Measurements from ENCODE around the gene HS3ST5.

HS3ST5 gene, protein sequence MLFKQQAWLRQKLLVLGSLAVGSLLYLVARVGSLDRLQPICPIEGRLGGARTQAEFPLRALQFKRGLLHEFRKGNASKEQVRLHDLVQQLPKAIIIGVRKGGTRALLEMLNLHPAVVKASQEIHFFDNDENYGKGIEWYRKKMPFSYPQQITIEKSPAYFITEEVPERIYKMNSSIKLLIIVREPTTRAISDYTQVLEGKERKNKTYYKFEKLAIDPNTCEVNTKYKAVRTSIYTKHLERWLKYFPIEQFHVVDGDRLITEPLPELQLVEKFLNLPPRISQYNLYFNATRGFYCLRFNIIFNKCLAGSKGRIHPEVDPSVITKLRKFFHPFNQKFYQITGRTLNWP

DNA sequence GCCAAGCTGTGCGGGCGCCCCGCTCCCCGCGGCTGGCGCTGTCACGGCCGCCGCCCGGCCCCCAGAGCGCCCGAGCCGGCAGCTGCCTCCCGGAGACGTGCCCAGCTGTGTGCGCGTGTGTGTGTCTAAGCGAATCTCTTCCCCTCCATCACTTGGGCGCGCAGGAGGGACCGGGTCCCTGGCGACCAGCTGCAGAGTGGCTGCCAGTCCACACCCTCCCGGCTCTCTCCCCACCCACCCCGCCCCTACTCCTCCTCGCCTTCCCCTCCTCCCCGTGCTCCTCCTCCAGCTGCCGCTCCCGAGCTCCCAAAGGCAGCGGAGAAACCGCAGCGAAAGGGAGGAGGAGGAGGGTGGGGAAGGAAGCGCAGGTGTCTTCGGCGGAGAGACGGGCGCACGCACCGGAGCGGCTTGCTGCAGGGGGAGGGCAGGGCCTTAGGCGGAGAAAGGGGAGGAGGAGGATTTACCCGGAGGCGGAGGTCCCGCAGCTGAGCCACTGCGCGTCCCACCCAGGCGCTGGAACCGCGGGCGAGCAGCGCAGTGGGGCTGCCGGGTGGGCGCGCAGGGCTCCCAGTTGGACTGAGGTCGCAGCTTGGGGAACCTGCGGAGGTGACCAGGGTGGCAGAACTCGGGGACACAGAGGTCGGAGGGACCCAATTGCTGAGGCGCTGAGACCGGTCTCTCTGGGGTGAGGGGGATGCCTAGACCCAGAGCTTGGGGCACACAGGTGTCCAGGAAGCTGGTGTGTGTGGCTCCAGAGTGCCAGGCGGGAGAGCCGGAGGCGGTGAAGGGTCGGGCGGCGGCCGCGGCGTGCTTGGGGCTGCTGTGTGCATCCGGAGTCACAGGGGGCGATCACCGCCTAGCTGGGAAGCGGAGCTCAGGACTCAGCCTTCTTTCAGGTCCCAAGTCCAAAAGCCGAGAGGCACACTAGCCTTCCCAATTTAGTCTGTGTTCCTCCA lies at the start of gene HS3ST5:
Gene HS3ST5 (minus strand): TSS at position 198 of the 956 bp plus-strand sequence. CDS start 280,178 bp downstream, outside the sequence.
- no peak for DNase-seq (ENCODE audit: low read depth)

GRCh38 chr6:114390176-114390575 lies 47.4 kb upstream of the HS3ST5 start:
- DNase-seq (ENCODE audit: low read depth), result no peak

DNA sequence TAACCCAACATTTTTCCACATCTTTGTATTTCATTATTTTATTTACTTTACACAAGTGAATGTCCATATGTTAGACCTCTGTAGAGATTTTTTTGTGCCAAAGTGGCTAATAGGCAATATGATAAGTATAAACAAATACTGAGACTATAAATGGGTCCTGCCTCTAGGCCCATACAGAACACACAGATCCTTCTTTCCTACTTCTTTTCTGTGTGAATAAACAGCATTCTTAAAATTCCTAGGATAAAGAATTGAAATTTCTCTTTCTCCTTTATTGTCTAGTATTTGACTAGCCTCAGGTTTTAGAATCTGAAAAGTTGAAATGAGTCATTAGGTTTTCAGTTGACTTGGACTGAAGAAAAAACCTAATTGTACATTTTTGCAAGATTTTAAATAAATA lies 46.3 kb upstream of the HS3ST5 start:
- DNase-seq (ENCODE audit: low read depth), result no peak

- DNase-seq (ENCODE audit: low read depth), result no peak
These were observed 39.6 kb upstream of the HS3ST5 start for GRCh38 chr6:114382406-114382805.

- DNase-seq (ENCODE audit: low read depth), result no peak
These were observed 35.1 kb upstream of the HS3ST5 start for GRCh38 chr6:114377881-114378280.

DNA sequence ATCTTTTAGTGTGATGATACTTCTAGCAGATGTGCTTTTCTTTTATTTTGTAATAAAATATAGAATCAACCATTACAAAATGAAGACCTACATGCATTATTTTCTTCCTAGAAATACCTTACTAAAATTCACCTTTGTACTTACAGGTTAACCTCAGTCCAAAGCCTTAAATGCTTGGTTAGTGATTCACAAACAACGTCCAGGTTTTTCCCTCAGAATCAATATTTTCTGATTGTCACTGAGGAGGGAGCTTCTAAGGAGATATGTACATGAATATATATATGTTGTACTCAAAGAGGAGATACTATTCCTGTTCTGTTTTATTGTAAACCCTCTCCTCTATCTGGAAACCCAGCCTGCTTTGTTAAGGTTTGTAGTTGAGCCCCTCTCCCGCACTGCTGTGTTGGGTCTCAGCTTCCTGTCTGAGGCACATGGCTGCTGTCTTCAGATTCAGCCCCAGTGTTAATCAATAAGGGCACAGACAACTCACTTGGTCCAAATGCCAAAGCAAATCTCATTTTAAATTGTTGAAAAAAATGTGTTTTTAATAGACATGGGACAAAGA lies 33.9 kb upstream of the HS3ST5 start:
- no peak for DNase-seq (ENCODE audit: low read depth)

DNA sequence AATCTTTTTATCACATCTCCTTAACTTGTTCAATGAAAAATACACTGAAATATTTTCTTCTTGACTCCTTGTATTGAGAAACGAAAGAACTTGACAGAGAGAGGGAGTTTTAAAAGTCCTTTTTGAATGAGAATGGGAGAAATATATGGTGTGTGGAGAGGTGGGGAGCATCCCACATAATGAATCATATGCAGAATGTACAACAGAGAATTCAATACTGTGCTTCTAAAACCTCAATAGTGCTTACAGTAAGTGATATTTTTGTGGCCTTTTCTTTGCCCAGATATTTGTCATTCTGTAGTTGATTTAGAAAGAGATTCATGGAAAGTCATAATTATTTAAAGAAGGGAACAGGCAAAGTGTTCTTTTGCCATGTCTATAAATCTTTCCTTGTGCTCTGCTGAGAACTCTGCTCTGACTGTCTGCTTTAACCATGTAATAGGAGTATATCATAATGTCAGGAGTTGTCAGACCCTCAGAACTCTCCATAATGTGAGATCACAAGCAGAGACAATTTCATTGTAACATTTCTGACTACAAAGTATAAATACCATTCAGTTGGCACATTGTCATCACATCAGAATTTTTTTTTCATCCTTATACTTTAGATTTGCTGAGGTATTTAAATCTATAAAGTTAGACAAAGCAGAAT lies 32.8 kb upstream of the HS3ST5 start:
- DNase-seq (ENCODE audit: low read depth), result no peak

DNA sequence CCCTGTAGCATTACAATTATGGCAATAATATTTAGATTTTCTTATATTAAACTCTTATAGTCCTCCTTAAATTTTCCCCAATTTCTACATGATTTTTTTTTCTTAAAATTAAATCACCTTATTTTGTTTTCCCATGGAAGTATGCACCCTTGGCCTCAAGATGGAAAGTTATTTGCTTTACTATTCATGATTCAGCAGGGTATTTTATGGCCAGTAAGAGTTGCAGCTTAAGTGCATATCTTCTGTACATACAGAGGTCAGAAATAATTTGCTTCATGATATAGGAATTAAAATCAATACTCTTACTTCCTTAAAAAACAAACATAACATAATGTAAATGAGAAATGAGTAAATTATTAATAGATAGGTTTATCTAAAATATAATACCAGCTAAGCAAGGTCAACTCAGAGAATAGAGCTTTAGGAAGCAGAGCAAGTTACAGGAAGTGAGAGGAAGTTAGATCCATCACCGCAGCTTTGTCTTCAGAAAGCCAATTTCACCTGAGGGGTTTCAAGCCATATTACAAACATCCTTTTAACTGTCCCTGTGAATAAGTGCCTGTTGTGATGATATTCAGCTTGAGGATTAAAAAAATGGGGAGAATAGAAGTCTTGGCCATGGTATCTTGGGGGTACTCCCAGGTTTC lies 24.6 kb upstream of the HS3ST5 start:
- no peak for DNase-seq (ENCODE audit: low read depth)

DNA sequence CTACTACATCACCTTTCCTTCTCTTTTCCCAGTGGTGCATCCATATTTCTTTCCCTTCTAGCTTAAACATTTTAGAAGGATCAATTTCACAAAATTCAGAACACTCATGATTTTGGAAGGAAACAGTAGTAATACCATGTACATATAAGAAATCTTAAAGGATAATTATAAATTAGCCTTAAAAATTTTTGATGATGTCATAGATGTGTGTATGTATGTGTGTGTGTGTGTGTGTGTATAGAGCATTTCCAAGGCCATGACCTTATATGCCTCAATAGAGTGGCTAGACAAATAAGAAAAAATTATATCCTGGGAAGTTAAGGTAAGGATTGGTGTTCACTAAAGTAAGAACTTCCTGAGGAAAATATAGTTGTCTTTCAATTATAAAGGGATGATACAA lies 24.1 kb upstream of the HS3ST5 start:
- no peak for DNase-seq (ENCODE audit: low read depth)

- no peak for DNase-seq (ENCODE audit: low read depth)
These were observed 21.5 kb upstream of the HS3ST5 start for GRCh38 chr6:114364301-114364700.

DNA sequence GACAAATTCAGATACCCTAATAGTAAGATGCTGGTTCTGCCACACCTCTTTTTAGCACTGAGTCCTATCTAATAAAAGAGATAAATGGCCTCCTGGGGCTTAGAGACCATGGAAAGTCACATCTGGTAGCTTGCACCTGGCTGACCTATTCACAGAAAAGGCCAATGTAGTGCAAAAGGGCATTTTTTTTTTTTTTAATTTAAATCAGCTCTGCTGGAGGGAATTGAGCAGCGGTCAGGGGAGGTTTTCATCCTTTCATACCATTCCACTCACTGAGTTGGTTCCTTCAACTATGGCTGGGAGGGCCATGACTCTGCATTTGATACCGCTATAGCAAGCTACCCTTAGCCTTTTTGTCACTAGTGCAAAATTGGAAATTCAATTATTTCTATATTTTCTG lies 20.1 kb upstream of the HS3ST5 start:
- no peak for DNase-seq (ENCODE audit: low read depth)

DNA sequence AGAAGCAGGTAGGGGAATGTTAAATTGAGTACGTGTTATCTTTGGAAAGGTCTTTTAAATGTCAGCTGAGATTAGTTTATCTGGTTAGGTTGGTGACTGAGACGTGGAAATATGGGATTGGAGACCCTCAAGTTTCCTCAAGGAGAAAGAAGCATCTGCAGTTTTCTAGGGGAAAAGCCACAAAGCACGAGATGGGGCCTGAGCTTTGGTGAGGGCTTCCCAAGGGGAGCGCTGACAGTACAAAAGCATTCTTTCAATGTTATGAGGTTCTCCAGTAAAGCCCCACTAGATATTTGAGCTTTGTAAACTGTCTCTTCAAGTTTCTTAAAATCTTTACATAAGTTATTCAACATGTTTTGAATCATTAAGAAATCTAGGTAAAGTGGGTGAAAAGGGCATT lies 19.6 kb upstream of the HS3ST5 start:
- no peak for DNase-seq (ENCODE audit: low read depth)

DNA sequence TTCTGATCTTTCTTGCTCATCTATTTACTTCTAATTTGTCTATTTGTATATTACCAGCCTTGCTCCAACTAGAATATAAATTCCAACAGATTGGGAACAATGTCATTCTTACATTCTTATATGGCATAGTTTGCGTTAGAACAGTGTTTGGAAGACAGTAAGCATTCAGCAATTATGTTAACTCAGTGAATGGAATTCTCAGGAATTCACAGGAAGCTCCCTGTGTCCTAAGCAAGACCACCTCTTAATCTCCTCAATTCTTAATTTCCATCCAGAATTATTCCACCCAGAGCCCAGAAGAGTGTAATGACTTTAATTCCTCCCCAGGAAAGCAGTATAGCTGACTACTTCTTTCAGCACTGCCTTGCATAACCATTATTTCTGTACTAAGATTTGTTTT lies 18.2 kb upstream of the HS3ST5 start:
- no peak for DNase-seq (ENCODE audit: low read depth)

DNA sequence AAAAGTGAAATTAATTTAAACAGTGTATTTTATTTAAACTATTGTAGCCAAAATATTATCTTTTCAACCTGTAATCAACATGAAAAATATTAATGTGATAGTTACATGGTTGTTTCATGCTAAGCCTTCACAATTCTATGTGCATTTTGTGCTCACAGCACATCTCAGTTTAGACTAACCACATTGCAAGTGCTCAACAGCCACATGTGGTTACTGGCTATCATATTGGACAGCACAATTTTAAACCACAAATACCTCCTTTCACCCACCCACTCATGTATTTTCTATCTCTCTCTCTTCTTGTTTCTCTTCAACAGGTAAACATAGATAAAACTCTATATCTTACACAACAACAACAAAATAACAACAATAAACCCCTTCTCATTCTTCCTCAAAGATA lies 12.5 kb upstream of the HS3ST5 start:
- no peak for DNase-seq (ENCODE audit: low read depth)

DNA sequence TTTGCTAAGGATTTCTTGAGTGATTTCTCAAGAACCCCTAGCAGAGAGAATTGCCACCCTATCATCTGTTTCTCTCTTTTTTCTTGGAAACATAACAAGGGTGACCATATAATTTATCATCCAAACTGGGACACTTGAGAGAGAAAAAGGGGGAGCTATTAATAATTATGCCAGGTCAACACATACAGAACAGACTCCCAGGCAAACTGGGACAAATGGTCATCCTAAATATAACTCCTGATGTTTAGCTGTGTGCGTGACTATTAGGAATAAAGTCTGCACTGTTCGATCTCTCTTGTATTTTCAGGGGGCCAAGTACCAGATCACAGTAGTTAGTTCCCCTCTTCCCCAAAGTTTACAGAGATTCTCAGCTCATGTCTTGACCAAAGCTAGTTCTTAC lies 11.7 kb upstream of the HS3ST5 start:
- DNase-seq (ENCODE audit: low read depth), result no peak

DNA sequence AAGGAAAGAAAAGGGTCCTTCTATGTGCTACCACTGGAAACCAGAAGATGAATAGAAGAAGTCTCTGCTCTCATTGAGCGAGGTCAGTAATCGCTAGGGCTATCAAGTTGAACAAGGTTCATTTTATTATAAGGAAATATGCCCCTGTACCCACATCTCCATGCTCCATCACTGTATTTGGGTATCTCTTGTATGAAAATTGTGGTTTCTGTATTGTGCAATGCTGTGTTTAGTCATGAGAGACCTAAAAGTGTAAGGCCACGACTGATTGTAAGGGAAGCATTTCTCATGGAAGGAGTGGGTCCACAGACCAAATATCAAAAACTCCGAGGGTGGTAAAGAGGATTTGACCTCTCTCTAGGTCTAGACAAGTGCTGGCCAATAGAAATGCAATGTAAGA lies 3.6 kb upstream of the HS3ST5 start:
- no peak for DNase-seq (ENCODE audit: low read depth)

DNA sequence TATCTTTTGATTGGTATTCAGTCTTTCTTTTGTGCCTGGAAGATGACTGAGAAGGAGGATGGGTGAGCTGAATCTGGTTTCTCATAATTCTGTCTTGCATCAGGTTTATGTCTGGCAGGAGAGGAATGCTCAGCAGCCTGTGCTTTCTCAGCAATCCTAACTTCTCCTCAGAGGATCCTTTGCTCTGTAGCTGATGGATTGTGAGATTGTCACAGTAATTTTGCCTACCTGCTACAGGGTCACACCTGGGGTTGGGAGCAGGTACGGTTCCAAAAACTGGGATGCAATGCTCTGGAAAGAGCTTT lies 2.1 kb upstream of the HS3ST5 start:
- DNase-seq (ENCODE audit: low read depth), result no peak

DNA sequence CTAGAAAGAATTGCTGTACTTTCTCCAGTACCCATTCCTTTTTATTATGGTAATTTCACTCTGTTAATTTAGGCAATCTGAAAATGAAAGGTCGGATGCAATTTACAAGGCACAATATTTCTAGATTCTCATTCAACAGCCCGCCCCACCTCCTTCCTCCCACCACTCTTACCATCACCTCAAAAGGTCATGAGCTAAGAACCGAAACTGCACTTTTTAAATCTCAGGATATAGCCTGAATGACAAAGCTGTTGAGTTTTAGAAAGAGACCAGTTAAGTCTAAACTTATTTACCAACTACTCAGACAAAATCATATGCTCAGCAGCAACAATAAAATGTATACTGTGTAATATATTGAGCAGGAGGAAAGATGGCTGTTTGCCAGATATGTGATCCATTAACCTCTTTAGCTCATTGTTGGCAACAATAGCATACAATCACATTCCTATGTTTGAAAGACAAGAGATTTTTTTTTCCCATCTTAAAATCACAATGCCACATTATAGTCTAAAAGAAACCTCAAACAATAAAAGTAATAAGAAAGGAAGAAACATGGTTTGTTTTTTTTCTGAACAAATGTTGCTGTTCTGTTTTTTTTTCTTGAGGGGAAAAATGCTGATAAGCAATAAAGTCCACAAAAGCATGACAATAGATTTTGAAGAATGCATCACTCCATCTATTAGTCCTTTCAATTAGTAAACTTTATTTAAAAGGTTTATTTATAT lies 1.6 kb upstream of the HS3ST5 start:
- DNase-seq (ENCODE audit: low read depth), result no peak

- no peak for DNase-seq (ENCODE audit: low read depth)
These were observed 940 bp upstream of the HS3ST5 start for GRCh38 chr6:114343782-114344144.

- DNase-seq (ENCODE audit: low read depth), result no peak
These were observed 567 bp downstream of the HS3ST5 start for GRCh38 chr6:114342086-114342825.

GRCh38 chr6:114339706-114340105 lies 3.1 kb downstream of the HS3ST5 start:
- DNase-seq (ENCODE audit: low read depth), result no peak
